NCI-H345 treated with DMSO at 0.1 percent for 48 hours (cell line): ENCODE measurements around the gene POU6F1.
A peak's percentile ranks its signal among the peaks of the same experiment; 100 is the strongest.

Experiments used
- DNase-seq: peaks from one replicate; lab custom pipeline; 2025; ENCODE audit not compliant: unreplicated experiment; lab: John Stamatoyannopoulos, UW

POU6F1 gene

DNA sequence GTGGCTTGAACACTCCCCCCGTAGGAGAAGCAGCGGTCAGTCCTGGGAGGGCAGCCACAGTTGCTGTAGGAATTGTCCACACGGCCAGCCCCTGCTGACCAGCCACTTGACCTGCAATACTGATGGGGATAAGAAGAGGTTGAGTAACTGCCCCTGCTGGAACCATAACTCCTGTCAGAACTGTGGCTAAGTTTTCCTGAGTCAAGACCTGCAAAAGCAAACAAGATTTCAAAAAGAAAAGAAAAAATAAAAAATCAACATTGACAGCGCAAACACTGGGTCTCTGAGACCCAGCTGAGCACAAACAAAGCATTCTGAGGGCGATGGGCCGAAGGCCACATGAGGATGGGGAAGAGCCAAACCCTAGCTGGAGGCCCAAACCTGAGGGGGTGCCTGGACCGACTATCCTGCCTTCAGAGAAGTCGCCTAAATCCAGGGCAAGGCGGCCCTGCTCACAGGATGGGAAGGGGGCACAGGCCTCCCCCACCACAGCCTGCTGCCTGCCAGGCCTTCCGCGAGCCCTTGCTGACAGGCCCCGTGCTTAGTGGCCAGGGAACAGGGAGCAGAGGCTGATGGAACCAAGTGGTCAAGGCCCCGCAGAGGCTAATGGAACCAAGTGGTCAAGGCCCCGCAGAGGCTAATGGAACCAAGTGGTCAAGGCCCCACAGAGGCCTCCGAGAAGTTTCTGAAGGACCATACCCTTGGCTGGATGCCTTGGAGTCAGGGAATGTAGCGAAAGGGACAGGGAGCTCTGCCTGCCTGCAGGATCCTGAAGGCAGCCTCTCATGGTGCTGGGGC, 19.1 kb downstream of the POU6F1 start:
- DNase-seq, result no peak

DNA sequence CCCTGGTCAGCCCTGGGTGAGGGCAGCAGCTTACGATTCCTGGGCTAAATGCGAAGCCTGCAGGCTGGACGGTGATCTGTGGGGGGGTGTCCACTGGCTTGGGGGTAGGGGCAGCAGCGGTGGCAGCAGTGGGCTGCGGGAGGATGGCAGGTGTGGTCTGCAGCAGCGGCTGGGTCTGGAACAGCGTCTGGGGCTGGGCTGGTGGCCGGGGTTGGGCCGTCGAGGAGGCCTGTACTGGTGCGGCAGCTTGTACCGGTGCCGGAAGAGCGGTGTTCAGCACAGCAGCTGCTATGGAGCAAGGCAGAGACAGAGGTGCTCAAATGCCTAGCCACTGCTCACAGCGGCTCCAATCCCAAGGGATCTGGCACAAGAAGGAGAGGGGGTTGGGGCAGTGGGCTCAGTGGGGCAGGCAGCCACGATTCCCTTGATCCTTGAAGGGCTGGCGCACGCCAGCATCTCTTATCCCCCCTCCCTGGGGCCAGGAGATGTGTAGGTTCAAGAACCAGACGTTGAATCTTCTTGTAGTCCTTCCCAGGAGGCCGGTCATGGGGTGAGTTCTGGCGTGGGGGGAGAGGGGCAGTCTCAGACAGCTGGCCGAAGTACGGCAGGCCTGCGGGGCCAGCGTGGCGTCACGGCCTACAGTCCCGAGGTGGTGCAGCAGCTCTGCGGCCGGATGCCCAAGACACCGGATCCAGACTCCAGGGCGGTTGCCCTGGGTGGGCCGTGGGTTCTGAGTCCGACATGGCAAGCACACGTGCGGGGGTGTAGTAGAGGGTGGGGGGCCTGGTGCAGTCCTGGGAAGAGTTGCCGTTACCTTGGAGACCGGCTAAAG, 19.9 kb downstream of the POU6F1 start:
- DNase-seq, result no peak

DNA sequence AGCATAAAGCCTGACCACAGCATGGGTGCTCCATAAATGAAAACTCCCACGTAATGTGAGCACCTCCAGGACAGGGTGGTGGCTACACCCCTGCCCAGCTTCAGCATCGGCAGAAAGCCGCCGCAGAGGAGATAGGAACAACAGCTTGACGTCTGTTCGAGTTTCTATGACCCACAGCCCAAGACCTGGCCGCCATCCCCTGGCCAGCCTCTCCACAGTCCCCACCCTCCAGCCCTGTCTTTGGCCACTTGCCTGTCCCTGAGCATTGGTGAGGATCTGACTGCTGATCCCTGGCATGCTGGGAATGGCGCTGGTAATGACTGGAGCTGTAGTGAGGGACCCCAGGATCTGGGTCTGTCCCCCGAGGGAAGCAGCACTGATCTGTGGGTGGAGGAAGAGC, 21.3 kb downstream of the POU6F1 start:
- DNase-seq, result no peak

DNA sequence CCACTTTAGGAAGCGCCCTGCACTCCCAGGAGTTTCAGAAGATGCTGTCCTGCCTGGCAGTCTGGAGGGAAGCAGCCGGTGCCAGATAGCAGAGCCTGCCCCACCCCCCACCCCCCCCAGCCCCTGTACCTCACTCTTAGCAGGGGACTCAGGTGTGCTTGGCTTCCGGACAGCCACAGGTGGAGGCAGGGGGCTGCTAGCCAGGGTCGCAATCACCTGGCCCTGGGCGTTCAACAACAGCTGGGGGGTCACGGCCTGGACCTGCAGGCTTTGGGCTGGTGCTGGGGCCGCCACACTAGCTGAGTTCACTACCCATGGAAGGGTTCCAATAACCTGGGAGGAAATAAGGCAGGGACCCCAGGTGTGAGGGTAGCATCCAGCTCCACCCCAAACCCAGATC, 22.0 kb downstream of the POU6F1 start:
- no peak for DNase-seq

DNA sequence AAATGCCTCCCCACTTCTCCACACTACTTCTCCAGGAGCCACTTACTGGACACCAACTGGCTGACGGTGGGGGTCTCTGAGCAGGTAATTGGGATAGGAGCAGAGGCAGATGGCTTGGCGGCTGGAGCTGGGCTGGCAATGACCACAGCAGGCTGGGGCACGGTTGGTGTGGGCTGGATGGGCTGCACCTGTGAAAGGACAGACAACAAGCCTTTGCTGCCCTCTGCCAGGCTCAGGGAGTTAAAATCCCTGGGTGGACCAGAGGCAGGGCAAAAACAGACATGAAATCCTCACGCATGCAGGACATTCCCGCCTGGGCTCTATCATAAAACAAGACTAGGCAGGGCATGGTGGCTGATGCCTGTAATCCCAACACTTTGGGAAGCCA, 25.6 kb downstream of the POU6F1 start:
- DNase-seq, result no peak

DNA sequence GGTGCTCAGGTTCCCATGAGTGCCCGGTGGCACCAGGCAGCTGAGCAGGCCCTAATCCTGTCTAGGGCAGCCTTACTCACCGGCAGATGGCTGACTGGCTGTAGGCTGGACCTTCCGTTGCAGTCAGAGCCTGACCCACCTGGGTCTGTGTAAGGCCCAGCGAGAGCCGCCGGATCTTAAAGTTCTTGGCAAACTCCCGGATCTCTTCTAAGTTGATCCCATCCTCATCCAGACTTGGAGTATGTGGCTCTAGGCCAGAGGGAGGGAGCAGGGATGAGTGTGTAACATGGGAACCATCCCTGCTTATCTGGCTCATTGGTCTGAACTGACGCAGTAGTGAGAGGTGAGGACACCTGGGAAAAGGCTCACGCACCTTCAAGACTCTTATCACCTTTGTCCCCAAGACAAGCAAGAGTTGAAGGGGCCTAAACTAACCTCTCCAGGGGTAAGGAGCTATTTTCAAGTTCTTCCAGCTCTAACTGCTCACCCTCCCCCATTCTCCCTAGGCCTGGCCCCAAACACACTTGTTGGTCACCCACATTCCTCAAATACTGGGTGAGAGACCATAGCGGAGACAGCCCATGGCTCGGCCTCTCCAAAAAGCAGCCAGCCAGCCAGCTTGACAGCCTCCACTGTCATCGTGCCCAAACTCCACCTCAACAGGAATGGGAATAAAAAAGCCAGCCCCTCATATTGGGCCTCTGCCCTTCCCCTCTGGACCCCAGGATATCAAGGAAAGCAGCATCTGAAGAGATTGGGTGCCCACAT, 26.2 kb downstream of the POU6F1 start:
- no peak for DNase-seq

DNA sequence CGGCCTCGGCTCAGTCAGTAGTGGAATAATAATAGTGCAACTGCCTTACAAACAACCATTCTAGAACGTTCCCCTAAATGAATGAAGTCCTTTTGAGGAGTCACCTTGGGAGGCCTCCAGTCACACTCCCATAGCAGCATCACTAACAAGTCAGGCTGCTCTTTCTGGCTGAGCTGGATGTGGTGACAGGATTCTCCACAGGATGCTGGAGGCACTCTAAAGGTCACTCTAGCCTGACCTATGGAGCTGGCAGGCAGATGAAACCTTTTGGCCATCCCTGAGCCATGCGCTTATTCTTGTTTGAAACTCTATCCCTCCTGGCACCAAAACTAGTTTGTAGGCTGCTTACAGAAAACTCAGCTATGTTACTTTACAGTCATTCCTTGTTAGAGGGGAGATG, 27.0 kb downstream of the POU6F1 start:
- no peak for DNase-seq

DNA sequence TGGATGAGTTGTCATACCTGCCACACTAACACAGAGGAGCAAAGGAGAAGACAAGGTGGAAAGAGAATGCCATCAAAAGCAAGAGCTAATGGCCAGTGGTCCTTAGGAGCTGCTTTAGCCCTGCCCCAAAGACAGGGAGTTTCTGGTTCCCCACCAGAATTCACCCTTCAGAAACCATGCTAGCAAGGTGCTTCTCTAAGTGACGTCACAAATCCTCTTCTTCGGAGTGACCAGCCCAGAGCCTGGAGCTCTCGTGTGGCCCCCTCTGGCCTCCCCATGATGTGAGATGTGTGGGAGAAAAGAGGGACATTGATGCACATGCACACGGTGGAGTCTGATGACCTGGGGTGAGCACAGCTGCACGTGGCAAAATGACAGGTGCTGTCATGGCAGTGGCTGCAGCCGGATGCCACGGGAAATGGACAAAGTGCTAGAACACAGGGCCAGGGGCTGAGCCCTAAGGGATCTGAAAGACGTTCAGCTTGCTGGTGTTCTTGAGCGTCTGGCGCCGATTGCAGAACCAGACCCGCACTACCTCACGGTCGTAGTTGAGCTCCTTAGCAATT, 28.0 kb downstream of the POU6F1 start:
- DNase-seq, result no peak

DNA sequence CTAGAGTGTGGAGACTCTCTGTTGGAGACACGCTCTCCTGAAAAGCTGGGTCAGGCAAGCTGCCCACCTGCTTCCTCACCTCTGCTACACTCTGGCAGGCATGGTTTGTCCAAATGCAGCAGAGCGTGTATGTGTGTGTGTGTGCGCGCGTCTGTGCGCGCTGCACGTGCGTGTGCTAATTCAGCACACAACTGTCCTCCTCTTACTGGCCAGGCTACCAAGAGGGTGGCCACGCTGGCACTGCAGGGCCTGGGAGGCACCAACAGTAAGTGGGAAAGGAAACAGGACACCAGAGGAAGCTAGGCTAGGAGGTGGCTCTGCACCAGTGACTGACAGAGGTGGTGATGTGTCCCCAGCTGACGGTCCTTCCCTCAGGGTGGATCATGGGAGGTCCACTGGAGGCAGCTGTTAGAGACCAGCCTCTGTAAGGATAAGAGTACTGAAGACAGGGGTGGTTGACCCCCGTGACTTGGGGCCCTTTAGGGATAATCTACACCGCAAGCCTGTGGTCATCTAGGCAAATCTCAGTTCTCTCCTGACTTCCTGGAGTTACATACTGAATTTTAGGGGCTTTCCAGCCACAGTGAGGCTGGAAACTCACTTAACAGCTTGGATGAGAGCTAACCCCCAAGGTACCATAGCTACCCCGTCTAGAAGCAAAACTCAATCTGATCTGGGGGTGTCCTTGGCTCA, 29.4 kb downstream of the POU6F1 start:
- no peak for DNase-seq

DNA sequence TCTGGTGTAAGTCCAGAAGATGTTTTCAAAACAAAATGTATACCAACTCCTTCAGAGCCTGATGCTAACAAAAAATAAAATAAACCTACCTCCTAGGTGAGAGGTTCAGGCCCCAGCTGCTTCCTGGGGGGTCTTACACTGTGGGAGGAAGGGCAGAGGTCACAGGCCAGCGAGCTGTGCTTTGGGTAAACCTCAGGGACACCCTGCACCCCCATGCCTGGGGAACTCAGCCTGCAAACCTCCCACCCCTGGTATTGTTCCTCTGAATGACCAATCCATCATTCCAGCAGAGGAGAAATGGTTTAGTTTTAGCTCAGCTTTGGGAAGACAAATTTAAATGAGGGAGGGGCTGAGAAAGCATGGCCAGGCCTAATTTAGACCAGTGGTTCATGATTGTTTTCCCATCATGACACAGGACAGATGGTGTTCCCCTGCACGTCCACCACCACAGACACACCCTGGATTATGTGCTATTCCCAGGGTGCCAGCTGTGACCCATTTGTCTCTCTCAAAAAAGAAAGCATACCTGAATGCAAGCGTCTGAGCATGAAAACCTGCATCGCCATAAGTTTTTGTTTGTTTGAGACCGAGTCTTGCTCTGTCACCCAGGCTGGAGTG, 30.4 kb downstream of the POU6F1 start:
- no peak for DNase-seq

DNA sequence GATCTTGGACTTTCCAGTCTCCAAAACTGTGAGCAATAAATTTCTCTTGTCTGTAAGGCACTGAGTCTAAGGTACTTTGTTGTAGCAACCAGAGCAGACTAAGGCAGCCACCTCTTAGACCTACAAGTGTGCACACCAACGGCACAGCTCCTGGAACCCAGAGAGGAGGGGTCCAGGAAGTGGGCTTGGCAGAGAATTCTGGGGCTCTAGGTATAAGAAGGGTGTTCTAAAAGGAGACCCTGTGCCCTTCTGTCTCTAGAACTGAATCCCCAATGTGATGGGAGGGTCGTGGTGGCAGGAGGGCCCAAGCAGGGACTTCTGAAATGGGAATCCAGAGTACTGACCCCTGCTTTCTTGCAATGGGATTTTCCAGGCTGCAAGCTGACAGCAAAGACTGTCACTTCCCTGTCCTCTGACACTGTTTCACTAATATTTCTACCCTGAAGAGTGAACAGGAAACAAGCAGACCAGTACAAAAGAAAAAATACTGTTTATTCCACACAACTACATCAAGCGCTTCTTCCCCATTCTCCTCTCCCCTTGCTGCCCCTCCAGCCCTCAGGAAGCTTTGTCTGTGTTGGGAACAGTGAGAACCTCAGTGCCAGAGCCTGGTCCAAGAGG, 31.3 kb downstream of the POU6F1 start:
- no peak for DNase-seq

DNA sequence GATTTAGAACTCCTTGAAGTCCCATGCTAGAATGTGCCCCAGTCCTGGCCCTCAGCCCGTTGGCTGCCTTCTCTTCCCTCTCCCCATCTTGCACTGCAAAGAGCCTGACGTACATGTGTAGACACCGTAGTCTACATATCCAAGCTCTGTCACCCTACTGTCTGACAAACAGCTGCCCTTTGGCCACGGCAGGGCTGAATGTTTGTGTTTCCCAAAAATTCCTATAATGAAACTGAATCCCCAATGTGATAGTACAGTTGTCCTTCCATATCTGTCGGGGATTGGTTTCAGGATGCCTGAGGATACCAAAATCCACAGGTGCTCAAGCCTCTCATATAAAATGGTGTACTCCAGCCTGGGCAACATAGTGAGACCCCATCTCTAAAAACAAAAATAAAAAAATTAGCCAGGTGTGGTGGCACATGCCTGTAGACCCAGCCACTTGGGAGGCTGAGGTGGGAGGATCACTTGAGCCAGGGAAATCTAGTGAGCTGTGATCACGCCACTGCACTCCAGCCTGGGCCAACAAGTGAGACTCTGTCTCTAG, 32.6 kb downstream of the POU6F1 start:
- DNase-seq, result no peak

DNA sequence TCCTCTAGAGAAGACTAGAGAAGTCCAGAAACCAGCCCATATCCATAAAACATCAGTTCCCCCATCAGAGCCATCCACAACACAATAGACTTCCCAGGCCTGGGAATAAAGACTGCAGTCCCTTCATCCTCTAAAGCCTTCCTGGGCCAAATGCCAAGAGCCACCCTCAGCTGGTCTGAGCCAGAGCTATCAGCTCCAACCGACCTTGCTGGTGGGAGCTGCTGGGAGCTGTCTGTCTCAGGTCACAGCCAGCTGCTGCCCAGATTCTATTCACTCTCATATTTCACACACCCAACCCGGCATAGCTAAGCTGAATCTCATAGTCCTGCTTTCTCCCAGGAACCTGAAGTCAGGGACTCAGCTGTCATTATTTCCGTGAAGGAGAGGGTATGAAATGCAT, 34.0 kb downstream of the POU6F1 start:
- DNase-seq, result peak; percentile 33

DNA sequence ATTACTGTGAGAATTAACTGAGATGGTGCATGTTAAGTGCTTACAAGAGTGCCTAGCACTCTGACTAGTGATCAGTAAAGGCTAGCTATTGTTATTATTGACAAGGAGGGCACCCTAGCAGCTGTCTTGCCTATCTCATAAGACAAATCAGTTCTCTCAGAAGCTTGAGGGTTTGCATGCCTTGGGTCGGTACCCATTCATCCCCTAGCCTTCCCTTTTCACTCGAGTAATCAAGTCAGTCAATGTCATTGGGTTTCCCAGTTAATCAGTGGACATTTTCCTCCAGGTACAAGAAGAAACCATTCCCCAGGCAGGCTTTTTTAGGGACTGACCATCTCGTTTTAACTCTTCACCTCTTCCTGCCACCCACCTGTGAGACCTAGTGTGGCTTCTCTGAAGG, 34.5 kb downstream of the POU6F1 start:
- no peak for DNase-seq

DNA sequence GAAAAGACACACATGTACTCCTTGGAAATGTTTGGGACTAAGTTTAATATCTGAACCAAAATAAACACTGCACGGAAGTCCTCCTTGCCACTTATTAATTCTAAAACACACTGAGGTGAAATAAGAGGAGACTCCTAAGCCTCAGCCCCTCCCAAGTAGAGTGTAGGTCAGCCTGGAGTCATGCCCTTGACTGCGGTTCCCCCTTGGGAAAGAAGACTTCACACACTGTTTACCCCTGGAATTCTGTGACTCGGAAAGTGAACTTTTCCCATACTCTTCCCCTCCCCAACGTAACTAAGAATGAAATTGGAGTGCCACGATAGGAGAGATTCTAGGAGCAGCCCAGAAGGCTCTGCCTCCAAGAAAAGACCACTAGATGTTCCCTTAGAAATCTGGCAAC, 36.3 kb downstream of the POU6F1 start:
- DNase-seq, result no peak

DNA sequence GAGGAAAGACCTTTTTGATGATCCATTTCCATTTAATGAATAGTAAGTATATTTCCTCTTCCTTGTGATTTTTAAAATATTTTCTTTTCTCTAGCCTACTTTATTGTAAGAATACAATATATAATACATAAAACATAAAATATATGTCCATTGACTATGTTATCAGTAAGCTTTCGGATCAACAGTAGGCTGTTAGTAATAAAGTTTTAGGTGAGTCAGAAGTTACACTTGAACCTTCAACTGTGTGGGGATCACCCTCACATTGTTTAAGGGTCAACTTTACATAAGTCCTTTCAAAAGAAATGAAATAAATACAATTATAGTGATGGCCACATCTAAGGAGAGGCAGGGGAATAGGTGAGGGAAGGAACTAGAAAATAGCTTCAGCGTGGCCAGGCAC, 40.0 kb downstream of the POU6F1 start:
- no peak for DNase-seq

DNA sequence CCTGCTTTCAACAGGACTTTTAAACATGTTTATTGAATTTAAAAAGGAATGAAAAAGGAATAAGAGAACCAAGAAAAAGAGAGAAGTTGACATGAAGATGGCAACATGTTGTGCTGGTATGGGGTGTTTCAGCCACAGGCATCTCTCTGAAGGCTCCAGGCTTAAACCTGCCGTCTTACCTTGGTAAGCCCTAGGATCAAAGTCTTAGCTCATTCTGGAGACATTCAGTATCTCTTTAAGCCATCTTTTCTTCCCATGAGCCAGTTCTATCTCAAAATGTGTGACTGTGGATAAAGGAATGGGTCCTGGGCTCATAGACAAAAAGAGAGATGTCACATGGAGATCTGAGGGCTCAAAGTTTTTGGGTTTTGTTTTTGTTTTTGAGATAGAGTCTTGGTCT, 43.4 kb downstream of the POU6F1 start:
- no peak for DNase-seq

DNA sequence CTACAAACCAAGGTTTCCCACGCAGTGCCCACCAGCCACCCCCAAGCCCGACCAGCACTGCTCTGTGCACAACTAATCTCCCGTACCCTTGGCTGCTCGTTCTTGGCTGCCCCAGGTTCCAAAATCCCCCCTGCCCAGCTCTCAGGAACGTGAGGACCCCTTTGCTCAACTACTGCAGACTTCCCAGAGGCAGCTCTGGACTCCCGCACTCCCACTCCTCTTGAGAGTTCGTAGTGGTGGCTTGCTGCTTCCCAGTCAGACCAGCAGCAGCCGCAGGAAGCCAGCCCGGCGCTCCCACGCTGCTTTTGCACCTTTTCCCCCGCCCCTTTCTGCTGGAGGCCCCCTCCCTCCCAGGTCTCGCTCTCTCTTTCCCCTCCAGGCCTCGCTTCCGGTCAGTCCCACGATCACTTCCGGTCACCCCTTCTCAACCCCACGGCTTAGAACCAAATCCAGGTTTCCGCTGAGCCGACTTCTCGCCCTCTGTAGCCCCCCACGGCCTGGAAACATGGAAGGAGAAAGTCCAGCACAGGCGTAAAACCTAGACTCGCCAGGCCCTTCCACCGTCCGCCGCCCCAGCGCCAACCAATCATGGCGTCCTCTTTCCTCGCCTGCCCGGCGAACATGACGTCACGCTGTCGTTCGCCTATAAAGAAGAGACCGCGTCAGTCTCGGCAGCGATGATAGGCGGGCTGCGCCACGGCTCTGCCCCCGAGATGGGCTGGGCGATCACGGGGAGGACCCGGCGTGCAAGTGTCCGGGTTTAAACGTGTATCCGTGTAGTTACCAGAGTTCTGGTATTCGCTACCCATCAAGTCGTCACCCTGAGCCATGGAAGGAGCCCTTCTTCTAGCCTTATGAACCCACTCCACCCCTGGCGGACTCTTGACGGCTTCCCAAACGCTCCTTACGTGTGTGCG, 45.1 kb downstream of the POU6F1 start, which contains the start of gene TFCP2:
Gene TFCP2 (minus strand): TSS at position 621 of the 917 bp plus-strand sequence. CDS start 713 bp downstream, outside the sequence.
- DNase-seq, result peak; percentile 47
